Measurements from ENCODE around the gene ALG8. TPM values are rescaled to one million over a fixed set of nuclear protein-coding genes. Genes with fewer than 3 reads are reported as not detected.

The ALG8 gene
- total and polyA plus RNA-seq, 2 of the 8 experiments (the other 6 are each of a cell fraction or from before 2014, with no cell fraction given): 66.7 to 84.3 TPM

- H2BK15ac ChIP-seq (ENCODE audit: low read length): no peak overlapping the region
- H3K4ac ChIP-seq (replicated peaks; ENCODE audit: insufficient read length, low read depth, low read length): no peak overlapping the region
- no peak overlapping the region for H2BK5ac ChIP-seq (ENCODE audit: low read depth, low read length)
- no peak overlapping the region for H4K91ac ChIP-seq (replicated peaks; ENCODE audit: insufficient read length, low read length)
- no peak overlapping the region for H3K4me3 ChIP-seq (ENCODE audit: extremely low read depth in 1 of 4, insufficient read depth in 2 of 4, low read depth in 3 of 4, low read length in 4 of 4)
- no peak overlapping the region for H4K5ac ChIP-seq (ENCODE audit: insufficient read length, low read depth, low read length)
- no peak overlapping the region for H3K23ac ChIP-seq (ENCODE audit: insufficient read length)
- H2AFZ ChIP-seq (ENCODE audit: low read length): no peak overlapping the region
- H3K27ac ChIP-seq (ENCODE audit: low read depth, low read length): no peak overlapping the region
- H2BK120ac ChIP-seq (replicated peaks; ENCODE audit: low read depth, low read length): no peak overlapping the region
- H3K27me3 ChIP-seq (replicated peaks in 1 of 4; ENCODE audit: control insufficient read depth in 3 of 4, extremely low read depth in 1 of 4, insufficient read depth in 3 of 4, low read length in 3 of 4): no peaks in the 10 kb centered on the region
- no peak overlapping the region for H3K18ac ChIP-seq (ENCODE audit: extremely low read depth, low read length)
- no peak overlapping the region for H3K9ac ChIP-seq (replicated peaks in 1 of 4; ENCODE audit: extremely low read depth in 1 of 4, low read depth in 3 of 4, low read length in 3 of 4)
- H3K9me3 ChIP-seq (ENCODE audit: insufficient read depth in 2 of 2, low read depth in 1 of 2, low read length in 1 of 2): no peaks in the 10 kb centered on the region
- H3K23me2 ChIP-seq (ENCODE audit: low read depth, low read length): no peaks in the 10 kb centered on the region
- no peak overlapping the region for H2BK20ac ChIP-seq (ENCODE audit: low read length)
- FAIRE-seq: no peak
- DNase-seq (ENCODE audit: low read depth in 1 of 2, low spot score in 2 of 2): no peak
- H3K79me1 ChIP-seq (ENCODE audit: low read depth, low read length): no peaks in the 10 kb centered on the region
- H4K8ac ChIP-seq (ENCODE audit: extremely low read depth, insufficient read depth, low read length): no peak overlapping the region
- no peak overlapping the region for H3K56ac ChIP-seq (replicated peaks; ENCODE audit: insufficient read length, low read depth, low read length)
- no peaks in the 10 kb centered on the region for H3K79me2 ChIP-seq (ENCODE audit: control insufficient read depth in 1 of 2, insufficient read depth in 2 of 2, low read length in 2 of 2)
- no peak overlapping the region for H3K14ac ChIP-seq (ENCODE audit: insufficient read length)
- H2AK5ac ChIP-seq (ENCODE audit: low read depth, low read length): no peak overlapping the region
- no peak overlapping the region for H3K4me2 ChIP-seq (ENCODE audit: insufficient read depth in 1 of 2, low read depth in 2 of 2, low read length in 2 of 2)
- H4K20me1 ChIP-seq (replicated peaks in 1 of 2; ENCODE audit: control insufficient read depth in 1 of 2, insufficient read depth in 2 of 2, low read length in 2 of 2): no peaks in the 10 kb centered on the region
- ChIA-PET CTCF (ENCODE audit: partially characterized antibody) (interaction anchor here (0.6 to 1.2 kb wide), 3 partner anchors 9 to 14 kb away, joined by 3 to 4 read pairs (median 3); no protein-coding TSS in a partner anchor), POLR2A (ENCODE audit: partially characterized antibody) (interaction anchor here (1.0 to 1.2 kb wide), 3 partner anchors 10 to 30 kb away, joined by 3 to 4 read pairs (median 3); no protein-coding TSS in a partner anchor)
- no peaks in the 10 kb centered on the region for H3K4me1 ChIP-seq (replicated peaks in 1 of 4; ENCODE audit: control insufficient read depth in 3 of 4, insufficient read depth in 4 of 4, low read length in 3 of 4)
- 92% methylated on average over 5 of the region's 5 CpGs; no CpG with 5 or more reads in 1 of the 2 experiments for WGBS, 2 experiments (ENCODE audit: extremely low coverage in 1 of 2, insufficient coverage in 1 of 2, insufficient read length in 1 of 2, insufficient replicate concordance in 2 of 2, low coverage in 1 of 2, low lambda C conversion rate in 2 of 2, missing lambda C conversion rate in 1 of 2)
- H3K36me3 ChIP-seq (ENCODE audit: control insufficient read depth in 2 of 4, insufficient read depth in 4 of 4, low read length in 3 of 4): no peaks in the 10 kb centered on the region
- H2BK12ac ChIP-seq (ENCODE audit: low read depth, low read length): no peak overlapping the region
- TF ChIP-seq TAF1 (IDR thresholded peaks at IDR 0.05; ENCODE audit: low read depth, low read length) (no peak), EGR1 (IDR thresholded peaks at IDR 0.05; ENCODE audit: borderline replicate concordance, low read depth, low read length) (no peak)
These were observed 22.5 kb upstream of the ALG8 start for GRCh38 chr11:78161962-78162371.
